GM12874 (cell line): ENCODE measurements around the gene TMEM258.

Experiments used
- CTCF ChIP-seq: IDR thresholded peaks from 2 replicates; pipeline ENCODE4 v1.5.1; 2011; ENCODE audit warnings: low read depth, mild to moderate bottlenecking, control low read depth, low read length, moderate library complexity; ENCODE audit not compliant: insufficient read depth

The TMEM258 gene

GRCh38 chr11:61792310-61793082, at the start of gene TMEM258, which contains the start of gene FEN1:
TSS of gene TMEM258 (minus strand) at chr11:61792599. CDS start at chr11:61792558, 41 bp downstream.
TSS of gene FEN1 (plus strand) at chr11:61792911. CDS start at chr11:61795362, 2,451 bp downstream.
- no peak for TF ChIP-seq CTCF

GRCh38 chr11:61841636-61842527, 49.5 kb upstream of the TMEM258 start:
- TF ChIP-seq CTCF: no peak

GRCh38 chr11:61840371-61840770, 48.0 kb upstream of the TMEM258 start:
- TF ChIP-seq CTCF: no peak

- no peak for TF ChIP-seq CTCF
Measured at GRCh38 chr11:61839742-61840141, 47.3 kb upstream of the TMEM258 start.

GRCh38 chr11:61838921-61839320, 46.5 kb upstream of the TMEM258 start:
- no peak for TF ChIP-seq CTCF

- TF ChIP-seq CTCF: no peak
Measured at GRCh38 chr11:61838501-61838900, 46.1 kb upstream of the TMEM258 start.

- TF ChIP-seq CTCF: no peak
Measured at GRCh38 chr11:61837411-61838005, 45.1 kb upstream of the TMEM258 start.
